Measurements from ENCODE around the gene STT3B.

- TF ChIP-seq CTCF (IDR thresholded peaks at IDR 0.05) (no peak; the same call in 1 of the 2 replicates), ZFX (IDR thresholded peaks at IDR 0.05; ENCODE audit: borderline replicate concordance) (no peak)
These were observed 636 bp upstream of the STT3B start for GRCh38 chr3:31531992-31532586.

All from 22Rv1 (cell line).